ENCODE measurements around the gene INHBE.
A peak's percentile ranks its signal among the peaks of the same experiment; 100 is the strongest.

Gene INHBE

DNA sequence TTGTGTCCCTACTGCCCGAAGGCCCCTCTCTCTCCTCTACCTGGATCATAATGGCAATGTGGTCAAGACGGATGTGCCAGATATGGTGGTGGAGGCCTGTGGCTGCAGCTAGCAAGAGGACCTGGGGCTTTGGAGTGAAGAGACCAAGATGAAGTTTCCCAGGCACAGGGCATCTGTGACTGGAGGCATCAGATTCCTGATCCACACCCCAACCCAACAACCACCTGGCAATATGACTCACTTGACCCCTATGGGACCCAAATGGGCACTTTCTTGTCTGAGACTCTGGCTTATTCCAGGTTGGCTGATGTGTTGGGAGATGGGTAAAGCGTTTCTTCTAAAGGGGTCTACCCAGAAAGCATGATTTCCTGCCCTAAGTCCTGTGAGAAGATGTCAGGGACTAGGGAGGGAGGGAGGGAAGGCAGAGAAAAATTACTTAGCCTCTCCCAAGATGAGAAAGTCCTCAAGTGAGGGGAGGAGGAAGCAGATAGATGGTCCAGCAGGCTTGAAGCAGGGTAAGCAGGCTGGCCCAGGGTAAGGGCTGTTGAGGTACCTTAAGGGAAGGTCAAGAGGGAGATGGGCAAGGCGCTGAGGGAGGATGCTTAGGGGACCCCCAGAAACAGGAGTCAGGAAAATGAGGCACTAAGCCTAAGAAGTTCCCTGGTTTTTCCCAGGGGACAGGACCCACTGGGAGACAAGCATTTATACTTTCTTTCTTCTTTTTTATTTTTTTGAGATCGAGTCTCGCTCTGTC is 1.8 kb downstream of the INHBE start:
- Histone ChIP-seq H3K27me3 (replicated peaks; ENCODE audit: control insufficient read depth, insufficient read depth, low read length) (no peaks in the 10 kb centered on the region), H3K4me3 (replicated peaks; ENCODE audit: low read depth, low read length) (no peak overlapping the region), H3K36me3 (ENCODE audit: control insufficient read depth, insufficient read depth, low read length) (no peaks in the 10 kb centered on the region)
- DNase-seq (ENCODE audit: extremely low read depth, insufficient read length), result no peak
- TF ChIP-seq, protein P1, sequence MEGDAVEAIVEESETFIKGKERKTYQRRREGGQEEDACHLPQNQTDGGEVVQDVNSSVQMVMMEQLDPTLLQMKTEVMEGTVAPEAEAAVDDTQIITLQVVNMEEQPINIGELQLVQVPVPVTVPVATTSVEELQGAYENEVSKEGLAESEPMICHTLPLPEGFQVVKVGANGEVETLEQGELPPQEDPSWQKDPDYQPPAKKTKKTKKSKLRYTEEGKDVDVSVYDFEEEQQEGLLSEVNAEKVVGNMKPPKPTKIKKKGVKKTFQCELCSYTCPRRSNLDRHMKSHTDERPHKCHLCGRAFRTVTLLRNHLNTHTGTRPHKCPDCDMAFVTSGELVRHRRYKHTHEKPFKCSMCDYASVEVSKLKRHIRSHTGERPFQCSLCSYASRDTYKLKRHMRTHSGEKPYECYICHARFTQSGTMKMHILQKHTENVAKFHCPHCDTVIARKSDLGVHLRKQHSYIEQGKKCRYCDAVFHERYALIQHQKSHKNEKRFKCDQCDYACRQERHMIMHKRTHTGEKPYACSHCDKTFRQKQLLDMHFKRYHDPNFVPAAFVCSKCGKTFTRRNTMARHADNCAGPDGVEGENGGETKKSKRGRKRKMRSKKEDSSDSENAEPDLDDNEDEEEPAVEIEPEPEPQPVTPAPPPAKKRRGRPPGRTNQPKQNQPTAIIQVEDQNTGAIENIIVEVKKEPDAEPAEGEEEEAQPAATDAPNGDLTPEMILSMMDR (IDR thresholded peaks at IDR 0.05; ENCODE audit: insufficient read depth, low read length, poor library complexity, severe bottlenecking), result no peak

DNA sequence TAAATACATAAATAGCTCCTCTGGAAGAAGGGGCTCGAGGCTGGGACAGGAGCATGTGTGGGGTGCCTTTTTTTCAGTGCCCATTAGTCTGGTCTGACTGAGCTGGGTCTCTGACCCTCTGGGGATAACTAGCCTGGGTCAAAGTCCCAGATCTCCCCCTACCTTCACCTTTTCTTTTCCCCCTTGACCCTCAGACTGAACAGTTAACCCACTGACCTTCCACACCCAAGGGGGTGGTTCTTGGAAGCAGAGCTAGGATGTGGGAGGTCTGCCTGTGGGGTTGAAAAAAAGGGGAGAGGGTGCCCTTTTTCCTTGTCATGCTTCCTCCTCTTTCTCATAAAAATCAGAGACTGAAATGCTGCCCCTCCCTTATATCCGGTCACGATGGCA is 3.6 kb downstream of the INHBE start:
- DNase-seq (ENCODE audit: extremely low read depth, insufficient read length), result no peak
- Histone ChIP-seq H3K4me3 (replicated peaks; ENCODE audit: low read depth, low read length) (peak overlapping the region; percentile 81), H3K27me3 (replicated peaks; ENCODE audit: control insufficient read depth, insufficient read depth, low read length) (no peaks in the 10 kb centered on the region), H3K36me3 (ENCODE audit: control insufficient read depth, insufficient read depth, low read length) (no peaks in the 10 kb centered on the region)
- TF ChIP-seq, protein P1 (IDR thresholded peaks at IDR 0.05; ENCODE audit: insufficient read depth, low read length, poor library complexity, severe bottlenecking), result no peak

DNA sequence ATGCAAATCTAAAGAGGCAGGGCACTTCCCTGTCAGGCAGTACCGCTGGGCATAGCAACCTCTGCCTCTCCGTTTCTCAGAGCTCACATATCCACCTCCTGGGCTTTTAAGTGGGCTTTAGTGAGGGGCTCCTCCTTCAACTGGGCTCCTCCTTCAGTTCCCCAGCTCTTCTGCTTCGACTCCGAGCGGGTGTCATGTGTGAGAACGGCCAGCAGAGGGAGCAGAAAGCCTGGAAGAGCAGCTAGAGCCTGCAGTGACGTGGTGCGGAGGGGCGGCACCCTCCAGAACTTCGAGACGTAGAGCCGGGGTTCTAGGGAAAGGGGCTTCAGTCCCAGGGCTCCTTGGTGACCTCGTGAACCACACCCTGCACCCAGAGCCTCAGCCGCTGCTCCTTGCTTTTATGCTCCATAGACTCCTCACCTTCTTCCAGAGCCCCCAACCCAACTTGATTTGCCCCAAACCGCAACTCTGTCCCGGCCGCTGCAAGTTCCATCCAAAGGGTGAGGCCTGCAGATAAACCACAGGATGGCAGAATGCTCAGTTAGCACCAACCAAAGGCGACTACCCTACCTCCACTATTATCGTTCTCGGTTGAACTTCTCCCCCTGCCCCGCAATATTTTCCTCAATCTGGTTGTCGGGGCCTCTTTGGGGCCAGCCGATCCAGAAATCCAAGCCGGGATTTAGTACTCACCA is 4.1 kb downstream of the INHBE start:
- H3K4me3 ChIP-seq (replicated peaks; ENCODE audit: low read depth, low read length), result peak overlapping the region; percentile 81
- H3K27me3 ChIP-seq (replicated peaks; ENCODE audit: control insufficient read depth, insufficient read depth, low read length), result no peaks in the 10 kb centered on the region
- no peaks in the 10 kb centered on the region for H3K36me3 ChIP-seq (ENCODE audit: control insufficient read depth, insufficient read depth, low read length)

DNA sequence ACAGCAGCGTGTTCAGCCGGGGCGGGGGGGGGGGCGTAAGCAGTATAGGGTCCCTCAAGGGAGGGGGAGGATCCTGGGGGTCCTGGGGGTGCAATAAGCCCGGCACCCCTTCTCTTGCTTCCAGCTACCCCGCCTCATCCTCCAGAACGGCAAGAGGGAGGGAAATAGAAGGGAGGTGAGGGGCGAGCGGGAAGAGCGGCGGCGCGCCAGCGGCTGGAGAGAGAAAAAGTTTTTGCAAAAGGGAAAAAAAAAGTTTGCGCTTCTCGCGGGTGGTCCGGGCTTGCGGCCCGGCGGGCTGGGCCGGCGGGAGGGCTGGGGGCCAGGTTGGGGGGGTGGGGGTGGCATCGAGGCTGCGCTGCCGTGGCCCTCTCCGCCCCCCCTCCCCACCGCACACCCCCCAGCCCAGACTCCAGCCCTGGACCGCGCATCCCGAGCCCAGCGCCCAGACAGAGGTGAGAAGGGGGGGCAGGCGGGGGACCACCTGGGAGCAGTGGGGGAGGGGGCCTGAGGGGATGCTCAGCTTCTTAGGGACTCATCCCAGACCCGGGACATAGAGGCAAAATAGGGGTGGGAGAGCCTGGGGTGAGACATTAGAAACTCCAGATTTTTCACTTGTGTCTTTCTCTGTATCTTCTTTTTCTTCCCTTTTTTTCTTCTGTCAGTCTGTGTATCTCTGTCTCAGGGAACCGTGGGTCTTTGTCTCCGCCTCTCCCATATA is 4.8 kb downstream of the INHBE start, which contains the start of gene GLI1:
TSS of gene GLI1 (plus strand) at position 36 of the 718 bp plus-strand sequence. CDS start 3,907 bp downstream, outside the sequence.
- Histone ChIP-seq H3K36me3 (ENCODE audit: control insufficient read depth, insufficient read depth, low read length) (no peaks in the 10 kb centered on the region), H3K4me3 (replicated peaks; ENCODE audit: low read depth, low read length) (peak within 1 kb of the TSS; percentile 81), H3K27me3 (replicated peaks; ENCODE audit: control insufficient read depth, insufficient read depth, low read length) (no peaks in the 10 kb centered on the region)
- no peak for DNase-seq (ENCODE audit: extremely low read depth, insufficient read length)
- TF ChIP-seq, protein P1 (IDR thresholded peaks at IDR 0.05; ENCODE audit: insufficient read depth, low read length, poor library complexity, severe bottlenecking), result no peak

More for the DNA sequence above, 4.1 kb downstream of the INHBE start:
- TF ChIP-seq, protein P1 (IDR thresholded peaks at IDR 0.05; ENCODE audit: insufficient read depth, low read length, poor library complexity, severe bottlenecking), result peak; percentile 98
- DNase-seq (ENCODE audit: extremely low read depth, insufficient read length), result peak; percentile 89

DNA sequence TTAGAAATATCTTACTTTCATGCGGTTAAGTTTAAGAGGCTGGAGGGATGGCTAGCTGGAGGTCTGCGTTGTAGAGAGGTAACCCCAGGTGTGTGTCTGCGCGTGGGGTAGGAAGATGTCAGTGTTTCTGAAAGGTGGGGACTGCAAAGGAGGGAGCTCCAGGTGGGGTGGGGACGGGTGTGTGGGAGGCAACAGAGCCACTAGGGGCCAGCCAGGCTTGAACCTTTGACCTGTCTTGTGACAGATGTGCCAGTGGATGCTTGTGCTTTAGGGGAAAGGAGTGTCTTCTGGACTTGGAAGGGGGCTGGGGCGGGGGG is 5.3 kb downstream of the INHBE start:
- DNase-seq (ENCODE audit: extremely low read depth, insufficient read length), result no peak
- no peaks in the 10 kb centered on the region for H3K27me3 ChIP-seq (replicated peaks; ENCODE audit: control insufficient read depth, insufficient read depth, low read length)
- no peak overlapping the region for H3K4me3 ChIP-seq (replicated peaks; ENCODE audit: low read depth, low read length)
- H3K36me3 ChIP-seq (ENCODE audit: control insufficient read depth, insufficient read depth, low read length), result no peaks in the 10 kb centered on the region
- TF ChIP-seq, protein P1 (IDR thresholded peaks at IDR 0.05; ENCODE audit: insufficient read depth, low read length, poor library complexity, severe bottlenecking), result no peak

All from GM06990 (cell line).